ENCODE measurements around the gene VAV3. TPM values are rescaled to one million over a fixed set of nuclear protein-coding genes. Genes with fewer than 3 reads are reported as not detected.

Gene VAV3
- total and polyA plus RNA-seq, 9 of the 15 experiments (the other 6 are each of a cell fraction or from before 2014, with no cell fraction given): not detected

- Histone ChIP-seq H4K20me1 (replicated peaks; ENCODE audit: control insufficient read depth, insufficient read depth, low read length) (no peaks in the 10 kb centered on the region), H2AFZ (ENCODE audit: low read depth, low read length) (no peak overlapping the region), H3K4me3 (no peak overlapping the region), H3K4me2 (ENCODE audit: insufficient read depth, low read length) (no peak overlapping the region), H3K9me1 (ENCODE audit: control insufficient read depth, insufficient read depth, low read length) (no peaks in the 10 kb centered on the region), H3K36me3 (ENCODE audit: control insufficient read depth, insufficient read depth, low read length) (no peaks in the 10 kb centered on the region), H3K27ac (ENCODE audit: extremely low read depth, low read depth, low read length) (no peak overlapping the region), H3K27me3 (ENCODE audit: control insufficient read depth in 2 of 2, insufficient read depth in 2 of 2, low read length in 2 of 2) (no peaks in the 10 kb centered on the region), H3K4me1 (replicated peaks in 1 of 2; ENCODE audit: control insufficient read depth in 2 of 2, insufficient read depth in 2 of 2, low read length in 2 of 2) (no peaks in the 10 kb centered on the region), H3K9me3 (replicated peaks; ENCODE audit: control insufficient read depth, insufficient read depth, low read depth, low read length) (no peaks in the 10 kb centered on the region), H3K9ac (ENCODE audit: insufficient read depth in 1 of 2, low read depth in 2 of 2, low read length in 2 of 2) (no peak overlapping the region), H3K79me2 (ENCODE audit: control insufficient read depth, insufficient read depth, low read length) (no peaks in the 10 kb centered on the region)
- DNase-seq (ENCODE audit: extremely low read depth in 1 of 4, low spot score in 3 of 4): no peak
- CTCF ChIA-PET (ENCODE audit: low intra/inter-chr PET ratio): no interaction called here
- FAIRE-seq: no peak
- BruUV-seq (replicated peaks): no TSS peak
- TF ChIP-seq IRF9 (tag; IDR thresholded peaks at IDR 0.05) (no peak), MAFG (tag; conservative IDR thresholded peaks at IDR 0.05) (no peak), FOXK1 (CRISPR knock-in tag; IDR thresholded peaks at IDR 0.05; ENCODE audit: borderline replicate concordance) (no peak), ZNF655 (CRISPR knock-in tag; IDR thresholded peaks at IDR 0.05) (no peak), IFI16 (CRISPR knock-in tag; IDR thresholded peaks at IDR 0.05) (no peak), KHSRP (IDR thresholded peaks at IDR 0.05) (no peak), E2F1 (CRISPR knock-in tag; IDR thresholded peaks at IDR 0.05) (no peak), TBP (optimal IDR thresholded peaks at IDR 0.05; ENCODE audit: low read depth, low read length) (no peak), PBX2 (CRISPR knock-in tag; IDR thresholded peaks at IDR 0.05; ENCODE audit: low read depth) (no peak), PBX2 (tag; conservative IDR thresholded peaks at IDR 0.05; ENCODE audit: low read depth) (no peak), HDAC8 (tag; IDR thresholded peaks at IDR 0.05) (no peak)
- intact Hi-C loops (cut with micrococcal nuclease): no loop called here
- 0% methylated on average over 3 of the region's 3 CpGs for WGBS (ENCODE audit: insufficient coverage, low coverage, missing lambda C conversion rate)
- no peak for ATAC-seq
- in situ Hi-C loops (cut with MboI): no loop called here
- POLR2A ChIA-PET: no interaction called here
Observed at GRCh38 chr1:107575226-107575625, 389.8 kb downstream of the VAV3 start.
